HG03432 (cell line): ENCODE measurements around the gene TRIM27.
"Not testable (repeated sequence)": the region's sequence is repeated elsewhere in the genome, so short reads cannot be mapped to it uniquely, and the experiment has no call there.

Source experiments
- ATAC-seq: cut with Tn5 transposase; IDR thresholded peaks from one replicate; pipeline ENCODE4 v1.9.1; 2021; ENCODE audit warnings: mild to moderate bottlenecking, moderate library complexity; ENCODE audit not compliant: unreplicated experiment

The TRIM27 gene

DNA sequence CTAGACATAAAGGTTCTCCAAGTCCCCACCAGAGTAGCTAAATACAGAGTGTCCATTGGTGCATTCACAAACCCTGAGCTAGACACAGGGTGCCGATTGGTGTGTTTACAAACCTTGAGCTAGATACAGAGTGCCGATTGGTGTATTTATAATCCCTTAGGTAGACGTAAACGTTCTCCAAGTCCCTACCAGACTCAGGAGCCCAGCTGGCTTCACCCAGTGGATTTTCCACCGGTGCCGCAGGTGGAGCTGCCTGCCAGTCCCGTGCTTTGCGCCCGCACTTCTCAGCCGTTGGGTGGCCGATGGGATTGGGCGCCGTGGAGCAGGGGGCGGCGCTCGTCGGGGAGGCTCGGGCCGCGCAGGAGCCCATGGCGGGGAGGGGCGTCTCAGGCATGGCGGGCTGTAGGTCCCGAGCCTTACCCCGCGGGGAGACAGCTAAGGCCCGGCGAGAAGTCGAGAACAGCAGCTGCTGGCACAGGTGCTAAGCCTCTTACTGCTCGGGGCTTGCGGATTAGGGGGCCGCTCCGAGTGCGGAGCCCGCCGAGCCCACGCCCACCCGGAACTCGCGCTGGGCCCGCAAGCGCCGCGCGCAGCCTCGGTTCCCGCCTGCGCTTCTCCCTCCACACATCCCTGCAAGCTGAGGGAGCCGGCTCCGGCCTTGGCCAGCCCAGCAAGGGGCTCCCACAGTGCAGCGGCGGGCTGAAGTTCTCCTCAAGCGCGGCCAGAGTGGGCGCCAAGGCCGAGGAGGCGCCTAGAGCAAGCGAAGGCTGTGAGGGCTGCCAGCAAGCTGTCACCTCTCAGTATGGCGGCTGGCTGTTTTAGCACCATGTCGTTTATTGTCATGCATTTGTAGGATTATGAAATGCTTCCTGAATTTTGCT is 57.3 kb downstream of the TRIM27 start:
- peak; percentile 55 for ATAC-seq

- no peak for ATAC-seq
These were observed 58.2 kb downstream of the TRIM27 start for GRCh38 chr6:28865401-28866204.

DNA sequence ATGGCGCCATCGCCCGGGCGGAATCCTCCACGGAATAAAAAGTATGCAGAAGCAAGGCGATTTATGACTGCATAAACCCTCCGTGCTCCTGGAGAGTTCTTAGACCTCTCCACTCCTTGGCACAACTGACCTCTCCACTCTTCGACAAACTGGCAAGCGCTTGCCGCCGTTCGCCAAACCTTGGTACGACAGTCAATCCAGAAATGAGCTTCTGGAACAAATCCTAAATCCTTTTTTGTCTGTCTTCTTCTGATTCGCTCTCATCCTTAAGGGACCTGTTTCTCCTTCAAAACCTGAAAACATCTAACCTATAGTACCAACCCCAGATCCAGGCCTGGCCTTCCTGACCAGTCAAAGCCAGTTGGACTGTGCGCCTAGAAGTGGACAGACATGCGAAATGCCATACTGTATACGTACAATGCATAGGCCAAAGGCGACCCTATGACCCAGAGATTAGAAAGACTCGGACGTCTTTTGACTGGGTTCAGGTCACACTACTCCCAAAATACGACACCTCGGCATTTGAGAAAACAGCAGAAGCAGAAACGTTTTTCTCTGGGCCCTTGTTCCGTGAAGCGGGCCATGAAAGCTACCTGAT is 59.4 kb downstream of the TRIM27 start:
- no peak for ATAC-seq

DNA sequence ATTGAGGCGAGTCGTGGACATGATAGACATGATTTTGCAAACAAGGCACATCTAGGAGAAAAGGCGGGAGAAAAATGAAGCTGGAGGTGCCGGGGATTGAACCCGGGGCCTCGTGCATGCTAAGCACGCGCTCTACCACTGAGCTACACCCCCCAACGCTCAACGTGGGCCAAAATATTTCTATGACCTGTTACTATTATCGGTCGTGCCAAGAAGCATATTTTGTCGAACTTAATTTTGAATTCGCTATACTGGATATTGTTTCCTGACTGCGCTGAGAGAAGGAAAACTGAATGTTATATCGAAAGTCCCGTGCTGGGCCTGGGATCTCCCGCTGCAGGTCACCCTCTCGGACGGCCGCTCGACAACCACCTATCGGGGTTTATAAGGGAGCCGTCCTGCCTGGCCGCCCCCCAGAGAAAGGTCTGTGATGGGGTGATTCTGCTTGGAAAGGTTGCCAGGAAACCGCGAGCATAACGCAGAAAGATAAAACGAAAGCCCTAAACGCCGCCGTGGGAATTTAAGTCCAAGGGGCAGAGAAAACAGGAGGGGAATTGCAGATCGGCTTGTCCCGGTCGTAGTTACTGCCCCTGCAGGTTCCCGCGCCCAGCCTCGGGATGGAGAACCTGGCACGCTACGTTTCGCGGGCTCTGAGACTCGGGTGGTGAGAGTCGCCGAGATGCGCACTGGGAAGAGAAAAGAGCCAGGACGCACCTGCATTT is 60.0 kb downstream of the TRIM27 start:
- ATAC-seq: peak; percentile 38

GRCh38 chr6:28862077-28862476 is 61.7 kb downstream of the TRIM27 start:
- ATAC-seq: no peak

- no peak for ATAC-seq
These were observed 62.4 kb downstream of the TRIM27 start for GRCh38 chr6:28861339-28861738.

DNA sequence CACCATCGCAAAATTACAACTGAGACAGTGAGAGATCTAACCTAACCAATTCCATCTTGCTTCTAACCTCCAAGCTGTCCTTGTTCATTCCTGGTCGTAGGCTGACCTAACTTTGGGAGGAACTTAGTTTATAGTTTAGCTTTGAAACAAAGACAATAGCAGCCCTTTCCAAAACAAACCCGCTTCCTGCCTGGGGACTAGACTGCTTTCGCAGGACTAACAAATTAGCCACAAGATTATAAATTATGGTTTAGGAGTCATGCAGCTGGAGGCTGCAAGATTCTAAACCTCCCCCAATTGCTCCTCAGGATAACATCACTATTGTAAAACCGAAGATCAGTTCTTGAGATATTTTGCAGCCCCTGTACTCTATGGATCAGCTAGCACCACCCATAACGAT is 63.2 kb downstream of the TRIM27 start:
- ATAC-seq: no peak

- no peak for ATAC-seq
These were observed 64.8 kb downstream of the TRIM27 start for GRCh38 chr6:28858963-28859362.

- ATAC-seq: no peak
These were observed 67.2 kb downstream of the TRIM27 start for GRCh38 chr6:28856620-28857005.

- ATAC-seq: not testable (repeated sequence)
These were observed 69.4 kb downstream of the TRIM27 start for GRCh38 chr6:28854405-28854804.
